PC-3 (cell line): ENCODE data around the gene C1orf198. TPM values are rescaled to one million over a fixed set of nuclear protein-coding genes. Genes with fewer than 3 reads are reported as not detected.

Experiments
- ATAC-seq: fragments of 200-7000 bp; cut with Tn5 transposase; 2 replicates; pipeline ENCODE4 v1.9.1; 2020; ENCODE audit warnings: mild to moderate bottlenecking, moderate library complexity
- BruUV-seq: library from RNA; stranded (reverse); fragments of 400-500 nt; replicated peaks from 2 replicates; lab custom pipeline; 2021; lab: Mats Ljungman, UMichigan
- CTCF ChIA-PET: fragments of 300-600 bp; sonication (Branson Sonifier 250); formaldehyde crosslinking; loops from one replicate; lab custom pipeline; 2022; ENCODE audit warnings: antibody characterized with exemption; lab: Charles Lee
- POLR2A ChIA-PET: fragments of 300-600 bp; sonication (Branson Sonifier 250); formaldehyde crosslinking; loops from one replicate; lab custom pipeline; 2022; ENCODE audit warnings: antibody characterized with exemption; ENCODE audit not compliant: unreplicated experiment; lab: Charles Lee
- DNase-seq: peaks from one replicate; pipeline ENCODE4 v3.0.0-alpha.2; 2015
- H2AFZ ChIP-seq: fragments of 300-600 bp; sonication (generic); 2 replicates; pipeline ENCODE4 v1.6.0; 2016; ENCODE audit warnings: antibody characterized with exemption, low read length
- H3F3A ChIP-seq: fragments of 300-600 bp; sonication (generic); one replicate; pipeline ENCODE4 v1.6.0; 2017; ENCODE audit warnings: antibody characterized with exemption, low read length, control low read depth, mild to moderate bottlenecking; ENCODE audit not compliant: unreplicated experiment
- H3K27ac ChIP-seq: fragments of 300-600 bp; sonication (generic); 2 replicates; pipeline ENCODE4 v1.5.1; 2016; ENCODE audit warnings: mild to moderate bottlenecking, low read length
- H3K27me3 ChIP-seq: fragments of 300-600 bp; sonication (generic); 2 replicates; pipeline ENCODE4 v1.6.1; 2016; ENCODE audit warnings: low read length, mixed read lengths
- H3K36me3 ChIP-seq: fragments of 300-600 bp; sonication (generic); 2 replicates; pipeline ENCODE4 v1.6.1; 2016; ENCODE audit warnings: low read depth, mixed run types, low read length, mixed read lengths
- H3K4me1 ChIP-seq: fragments of 300-600 bp; sonication (generic); 2 replicates; pipeline ENCODE4 v1.5.1; 2016; ENCODE audit warnings: low read length; ENCODE audit not compliant: insufficient read depth
- H3K4me2 ChIP-seq: fragments of 300-600 bp; sonication (generic); 2 replicates; pipeline ENCODE4 v1.6.0; 2016; ENCODE audit warnings: low read length
- H3K4me3 ChIP-seq: fragments of 300-600 bp; sonication (generic); 2 replicates; pipeline ENCODE4 v1.5.1; 2016; ENCODE audit warnings: mild to moderate bottlenecking, low read length, mixed read lengths
- H3K79me2 ChIP-seq: fragments of 300-600 bp; sonication (generic); 2 replicates; pipeline ENCODE4 v1.6.1; 2017; ENCODE audit warnings: low read length, mixed read lengths
- H3K9ac ChIP-seq: fragments of 300-600 bp; sonication (generic); 2 replicates; pipeline ENCODE4 v1.6.0; 2016; ENCODE audit warnings: mild to moderate bottlenecking, low read length
- H3K9me2 ChIP-seq: fragments of 300-600 bp; sonication (generic); replicated peaks from 2 replicates; pipeline ENCODE4 v1.6.1; 2016; ENCODE audit warnings: mixed run types, low read length, mixed read lengths
- H3K9me3 ChIP-seq: fragments of 300-600 bp; sonication (generic); 2 replicates; pipeline ENCODE4 v1.6.1; 2016; ENCODE audit warnings: low read length, mixed read lengths
- H4K20me1 ChIP-seq: fragments of 300-600 bp; sonication (generic); 2 replicates; pipeline ENCODE4 v1.6.1; 2016; ENCODE audit warnings: low read length, mixed read lengths
- CTCF ChIP-seq: fragments of 300-600 bp; sonication (generic); conservative IDR thresholded peaks from 2 replicates; pipeline ENCODE4 v1.5.1; 2017; ENCODE audit warnings: antibody characterized with exemption, low read depth, mild to moderate bottlenecking, low read length
- EZH2 ChIP-seq: fragments of 300-600 bp; sonication (generic); IDR thresholded peaks from one replicate; pipeline ENCODE4 v1.6.1; 2017; ENCODE audit warnings: antibody characterized with exemption, mild to moderate bottlenecking, low read length; ENCODE audit not compliant: unreplicated experiment
- EZH2phosphoT487 ChIP-seq: fragments of 300-600 bp; sonication (generic); IDR thresholded peaks from 2 replicates; pipeline ENCODE4 v1.6.1; 2018; ENCODE audit warnings: mild to moderate bottlenecking, antibody characterized with exemption, low read length, borderline replicate concordance
- intact Hi-C: fragments of 100-400 bp; cut with micrococcal nuclease; formaldehyde crosslinking; loops from 2 replicates; pipeline ENCODE4 v1.9.0; 2023
- total RNA-seq: library from RNA; depleted of rRNA; stranded (reverse); fragments of >200 nt; gene quantifications from 2 replicates; pipeline ENCODE4 v1.2.3, GENCODE V29; 2014

C1orf198 gene
- total RNA-seq, 1 experiment from 2014 or later = 24.8 TPM

GRCh38 chr1:230834292-230834691 lies 34.0 kb downstream of the C1orf198 start:
- no peak for TF ChIP-seq EZH2phosphoT487
- no peak for TF ChIP-seq EZH2
- no peak for TF ChIP-seq CTCF
- H3F3A ChIP-seq = no peaks in the 10 kb centered on the region
- H2AFZ ChIP-seq = no peak overlapping the region
- DNase-seq (no peak), ATAC-seq (no peak)
- intact Hi-C loops = no loop called here
- H3K9me3 ChIP-seq = no peaks in the 10 kb centered on the region
- H3K9me2 ChIP-seq = no peaks in the 10 kb centered on the region
- no peaks in the 10 kb centered on the region for H3K27me3 ChIP-seq
- no peaks in the 10 kb centered on the region for H3K4me1 ChIP-seq
- no TSS peak for BruUV-seq
- H3K9ac ChIP-seq = no peak overlapping the region
- no peaks in the 10 kb centered on the region for H3K79me2 ChIP-seq
- H3K4me3 ChIP-seq = no peak overlapping the region
- ChIA-PET CTCF (no interaction called here), POLR2A (no interaction called here)
- no peak overlapping the region for H3K4me2 ChIP-seq
- no peak overlapping the region for H3K27ac ChIP-seq
- H3K36me3 ChIP-seq = no peaks in the 10 kb centered on the region
- no peaks in the 10 kb centered on the region for H4K20me1 ChIP-seq

GRCh38 chr1:230833511-230833910 lies 34.8 kb downstream of the C1orf198 start:
- no TSS peak for BruUV-seq
- TF ChIP-seq EZH2 = no peak
- TF ChIP-seq EZH2phosphoT487 = no peak
- TF ChIP-seq CTCF = no peak
- H3K9me3 ChIP-seq = no peaks in the 10 kb centered on the region
- H3F3A ChIP-seq = no peaks in the 10 kb centered on the region
- ATAC-seq (no peak), DNase-seq (no peak)
- H4K20me1 ChIP-seq = no peaks in the 10 kb centered on the region
- intact Hi-C loops = no loop called here
- no peak overlapping the region for H3K9ac ChIP-seq
- no peaks in the 10 kb centered on the region for H3K4me1 ChIP-seq
- H3K27ac ChIP-seq = no peak overlapping the region
- no peak overlapping the region for H2AFZ ChIP-seq
- POLR2A ChIA-PET = no interaction called here
- H3K4me3 ChIP-seq = no peak overlapping the region
- H3K9me2 ChIP-seq = no peaks in the 10 kb centered on the region
- H3K79me2 ChIP-seq = no peaks in the 10 kb centered on the region
- no peaks in the 10 kb centered on the region for H3K36me3 ChIP-seq
- H3K27me3 ChIP-seq = no peaks in the 10 kb centered on the region
- CTCF ChIA-PET = no interaction called here
- no peak overlapping the region for H3K4me2 ChIP-seq

- no TSS peak for BruUV-seq
- CTCF ChIA-PET = no interaction called here
Observed at GRCh38 chr1:230832476-230832875, 35.8 kb downstream of the C1orf198 start.

More at GRCh38 chr1:230832476-230832875, 35.8 kb downstream of the C1orf198 start:
- Histone ChIP-seq H3K36me3 (no peaks in the 10 kb centered on the region), H3K79me2 (no peaks in the 10 kb centered on the region), H3K9me2 (no peaks in the 10 kb centered on the region), H3K4me1 (no peaks in the 10 kb centered on the region), H3K27ac (no peak overlapping the region), H4K20me1 (no peaks in the 10 kb centered on the region), H2AFZ (no peak overlapping the region), H3K4me2 (no peak overlapping the region), H3K9ac (no peak overlapping the region), H3F3A (no peaks in the 10 kb centered on the region), H3K4me3 (no peak overlapping the region), H3K27me3 (no peaks in the 10 kb centered on the region), H3K9me3 (no peaks in the 10 kb centered on the region)
- intact Hi-C loops = no loop called here
- POLR2A ChIA-PET = no interaction called here
- ATAC-seq (no peak), DNase-seq (no peak)
- TF ChIP-seq EZH2phosphoT487 (no peak), CTCF (no peak), EZH2 (no peak)
